Trophoblast cell (in vitro differentiated cells and primary cell): ENCODE data around the gene FXN.

ENCODE experiments used
- DNase-seq, 2 donors: peaks; one replicate each; pipeline ENCODE4 v3.0.0-alpha.2; 2016
- H2AFZ ChIP-seq: 2 replicates; pipeline ENCODE4 v1.6.1; 2013; ENCODE audit warnings: low read length, moderate library complexity, mild to moderate bottlenecking; ENCODE audit not compliant: insufficient read depth, poor library complexity
- H2AK5ac ChIP-seq: 2 replicates; pipeline ENCODE4 v1.6.1; 2013; ENCODE audit warnings: mild to moderate bottlenecking, low read length
- H2BK120ac ChIP-seq: 2 replicates; pipeline ENCODE4 v1.6.1; 2013; ENCODE audit warnings: low read length, mild to moderate bottlenecking, moderate library complexity; ENCODE audit not compliant: insufficient read depth, poor library complexity
- H2BK12ac ChIP-seq: 2 replicates; pipeline ENCODE4 v1.6.1; 2013; ENCODE audit warnings: mild to moderate bottlenecking, low read length, moderate library complexity
- H2BK5ac ChIP-seq: 2 replicates; pipeline ENCODE4 v1.6.1; 2013; ENCODE audit warnings: low read length, low read depth, moderate library complexity, mild to moderate bottlenecking; ENCODE audit not compliant: poor library complexity
- H3K14ac ChIP-seq: 2 replicates; pipeline ENCODE4 v1.6.1; 2013; ENCODE audit warnings: mild to moderate bottlenecking, low read length
- H3K18ac ChIP-seq: 2 replicates; pipeline ENCODE4 v1.6.1; 2013; ENCODE audit warnings: mild to moderate bottlenecking, low read length
- H3K23ac ChIP-seq: 2 replicates; pipeline ENCODE4 v1.6.1; 2013; ENCODE audit warnings: low read length
- H3K27ac ChIP-seq: 2 replicates; pipeline ENCODE4 v1.5.1; 2013; ENCODE audit warnings: low read depth, mild to moderate bottlenecking, inconsistent platforms, low read length, moderate library complexity
- H3K27me3 ChIP-seq: 2 replicates; pipeline ENCODE4 v1.6.1; 2013; ENCODE audit warnings: inconsistent platforms, mild to moderate bottlenecking, low read length, moderate library complexity; ENCODE audit not compliant: insufficient read depth
- H3K36me3 ChIP-seq, 2 experiments: 1 replicate in 1 of 2; 2 replicates in 1 of 2; pipeline ENCODE4 v1.6.1; 2013; ENCODE audit warnings: low read length in 2 of 2, mild to moderate bottlenecking in 2 of 2, moderate library complexity in 1 of 2; ENCODE audit not compliant: insufficient read depth in 2 of 2, control insufficient read depth in 1 of 2
- H3K4ac ChIP-seq: 2 replicates; pipeline ENCODE4 v1.6.1; 2013; ENCODE audit warnings: low read depth, mild to moderate bottlenecking, low read length, moderate library complexity
- H3K4me1 ChIP-seq, 2 experiments: 1 replicate in 1 of 2; 2 replicates in 1 of 2; pipeline ENCODE4 v1.6.1; 2013; ENCODE audit warnings: low read length in 2 of 2, mild to moderate bottlenecking in 2 of 2, moderate library complexity in 1 of 2; ENCODE audit not compliant: insufficient read depth in 2 of 2, control insufficient read depth in 1 of 2
- H3K4me2 ChIP-seq: 2 replicates; pipeline ENCODE4 v1.6.1; 2013; ENCODE audit warnings: inconsistent platforms, mild to moderate bottlenecking, low read length, moderate library complexity
- H3K4me3 ChIP-seq: 2 replicates; pipeline ENCODE4 v1.5.1; 2013; ENCODE audit warnings: mild to moderate bottlenecking, low read depth, low read length, inconsistent platforms
- H3K79me1 ChIP-seq: one replicate; pipeline ENCODE4 v1.6.1; 2013; ENCODE audit warnings: low read length
- H3K79me2 ChIP-seq: 2 replicates; pipeline ENCODE4 v1.6.1; 2013; ENCODE audit warnings: low read length, mild to moderate bottlenecking; ENCODE audit not compliant: control insufficient read depth, insufficient read depth, poor library complexity
- H3K9ac ChIP-seq: 2 replicates; pipeline ENCODE4 v1.6.1; 2013; ENCODE audit warnings: mild to moderate bottlenecking, low read length
- H3K9me3 ChIP-seq: 2 replicates; pipeline ENCODE4 v1.6.1; 2013; ENCODE audit warnings: low read depth, mild to moderate bottlenecking, control low read depth, inconsistent platforms, low read length; ENCODE audit not compliant: insufficient read depth
- H4K12ac ChIP-seq: 2 replicates; pipeline ENCODE4 v1.6.1; 2013; ENCODE audit warnings: low read depth, mild to moderate bottlenecking, low read length, moderate library complexity
- H4K8ac ChIP-seq: 2 replicates; pipeline ENCODE4 v1.6.1; 2013; ENCODE audit warnings: low read depth, mild to moderate bottlenecking, low read length, moderate library complexity
- H4K91ac ChIP-seq: one replicate; pipeline ENCODE4 v1.6.1; 2013; ENCODE audit warnings: low read depth, mild to moderate bottlenecking, low read length, moderate library complexity
- WGBS: extraction: QIAGEN DNeasy Blood & Tissue Kit; methylation state at CpG from one replicate; pipeline ENCODE4 v1.1.7; 2013; ENCODE audit warnings: missing lambda C conversion rate; ENCODE audit not compliant: insufficient read length, insufficient coverage; ENCODE audit errors: extremely low coverage; 5-methylcytosine and 5-hydroxymethylcytosine counted together

The FXN gene

DNA sequence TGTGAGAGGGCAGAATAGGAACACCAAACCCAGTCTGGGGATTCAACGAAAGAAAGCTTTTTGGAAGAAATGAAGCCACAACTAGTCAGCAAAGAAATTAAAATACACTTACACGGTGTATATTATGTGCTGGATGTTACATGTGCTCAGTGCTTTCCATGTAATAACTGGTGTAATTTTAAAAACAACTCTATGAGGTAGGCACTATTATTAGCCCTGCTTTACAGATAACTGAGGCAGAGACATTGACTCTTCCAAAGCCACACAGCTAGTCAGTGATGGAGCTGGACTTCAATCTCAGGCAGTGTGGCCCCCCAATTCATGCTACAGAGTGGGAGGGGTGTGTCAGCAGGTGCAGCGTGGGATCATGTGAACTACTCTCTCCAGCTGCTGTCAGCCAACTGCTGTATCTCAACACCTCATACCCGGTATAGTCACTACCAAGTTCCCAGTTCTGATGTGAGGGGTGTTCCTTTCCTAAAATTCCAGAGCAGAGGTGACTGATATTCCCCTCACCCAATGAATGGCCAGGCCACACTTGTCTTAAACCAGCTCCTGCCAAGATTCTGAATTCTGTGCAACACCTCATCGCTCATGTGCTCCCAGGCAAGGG lies 104.7 kb downstream of the FXN start:
- peaks cover 2 to 4% of the 10 kb centered on the region in 2 experiments for H3K4me1 ChIP-seq
- no CpG with 5 or more reads among the region's 5 CpGs for WGBS
- no peak overlapping the region for H3K4ac ChIP-seq
- peaks cover 0 to 5% of the 10 kb centered on the region in 2 experiments for H3K36me3 ChIP-seq
- no peak overlapping the region for H2AK5ac ChIP-seq
- no peak overlapping the region for H3K4me2 ChIP-seq
- no peak overlapping the region for H3K14ac ChIP-seq
- peaks cover 3% of the 10 kb centered on the region for H3K79me1 ChIP-seq
- H4K12ac ChIP-seq, result no peak overlapping the region
- no peak overlapping the region for H3K4me3 ChIP-seq
- H4K8ac ChIP-seq, result no peak overlapping the region
- peak in 1 of 2 donors; percentile 0 for DNase-seq
- H3K18ac ChIP-seq, result no peak overlapping the region
- no peaks in the 10 kb centered on the region for H3K27me3 ChIP-seq
- no peak overlapping the region for H2BK5ac ChIP-seq
- H2BK12ac ChIP-seq, result no peak overlapping the region
- H3K23ac ChIP-seq, result no peak overlapping the region
- H3K79me2 ChIP-seq, result peaks cover 11% of the 10 kb centered on the region
- H3K9me3 ChIP-seq, result no peaks in the 10 kb centered on the region
- no peak overlapping the region for H2AFZ ChIP-seq
- H2BK120ac ChIP-seq, result no peak overlapping the region
- H4K91ac ChIP-seq, result no peak overlapping the region
- H3K27ac ChIP-seq, result no peak overlapping the region
- no peak overlapping the region for H3K9ac ChIP-seq

DNA sequence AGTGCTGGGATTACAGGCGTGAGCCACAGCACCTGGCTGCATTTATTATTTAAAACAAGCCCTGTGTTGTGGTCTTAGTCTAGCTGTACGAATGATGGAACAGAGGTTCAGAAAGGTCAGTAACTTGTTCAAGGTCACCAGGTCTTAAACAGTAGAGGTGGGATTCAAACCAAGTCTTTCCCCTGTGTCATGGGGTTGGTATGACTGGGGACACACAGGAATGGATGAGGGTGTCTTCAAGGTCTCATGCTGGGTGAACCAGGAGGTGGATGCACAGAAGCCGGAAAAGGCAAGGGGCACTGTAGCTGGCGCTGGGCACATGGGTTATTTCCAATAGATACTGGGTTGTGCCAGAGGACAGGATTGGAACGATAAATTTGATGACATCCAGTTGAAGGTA lies 106.3 kb downstream of the FXN start:
- no peak overlapping the region for H4K91ac ChIP-seq
- H3K9ac ChIP-seq, result no peak overlapping the region
- DNase-seq, result no peak
- no peaks in the 10 kb centered on the region for H3K9me3 ChIP-seq
- H2AFZ ChIP-seq, result no peak overlapping the region
- no peak overlapping the region for H3K18ac ChIP-seq
- no CpG with 5 or more reads among the region's 5 CpGs for WGBS
- H3K4ac ChIP-seq, result peak overlapping the region; percentile 13
- H3K79me2 ChIP-seq, result peaks cover 11% of the 10 kb centered on the region
- no peaks in the 10 kb centered on the region for H3K27me3 ChIP-seq
- H3K23ac ChIP-seq, result no peak overlapping the region
- H3K36me3 ChIP-seq, result peaks cover 0 to 5% of the 10 kb centered on the region in 2 experiments
- peaks cover 3% of the 10 kb centered on the region for H3K79me1 ChIP-seq
- H4K12ac ChIP-seq, result no peak overlapping the region
- H4K8ac ChIP-seq, result no peak overlapping the region
- no peak overlapping the region for H2BK120ac ChIP-seq
- no peak overlapping the region for H2AK5ac ChIP-seq
- peaks cover 1 to 2% of the 10 kb centered on the region in 2 experiments for H3K4me1 ChIP-seq
- no peak overlapping the region for H3K4me2 ChIP-seq
- no peak overlapping the region for H2BK12ac ChIP-seq
- no peak overlapping the region for H3K4me3 ChIP-seq
- no peak overlapping the region for H2BK5ac ChIP-seq
- no peak overlapping the region for H3K27ac ChIP-seq
- no peak overlapping the region for H3K14ac ChIP-seq

DNA sequence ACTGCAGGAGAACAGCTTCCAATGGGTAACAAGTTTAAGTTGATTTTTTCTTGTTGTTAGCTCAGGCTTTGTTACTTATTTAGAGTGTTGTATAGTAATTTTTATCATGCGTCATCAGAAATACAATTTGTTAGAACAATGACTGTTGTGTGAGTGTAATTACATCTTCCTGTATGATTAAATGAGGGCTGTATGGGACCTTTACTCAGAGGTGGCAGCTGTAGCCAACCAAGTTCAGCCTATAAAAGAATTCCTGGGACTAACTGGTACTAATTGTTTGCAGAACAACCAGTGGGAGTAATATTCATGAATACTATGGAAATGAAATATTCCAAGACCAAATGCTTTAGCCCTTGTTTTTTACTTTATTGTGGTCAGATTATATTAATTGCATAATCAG lies 107.7 kb downstream of the FXN start:
- Histone ChIP-seq H4K91ac (no peak overlapping the region), H3K4me2 (no peak overlapping the region), H3K23ac (no peak overlapping the region), H2BK5ac (no peak overlapping the region), H3K4me3 (no peak overlapping the region), H3K79me1 (peaks cover 3% of the 10 kb centered on the region), H2AK5ac (no peak overlapping the region), H3K4me1 (peaks cover 2% of the 10 kb centered on the region in 2 experiments), H3K18ac (no peak overlapping the region), H2AFZ (no peak overlapping the region), H4K8ac (no peak overlapping the region), H3K4ac (no peak overlapping the region), H3K9me3 (no peaks in the 10 kb centered on the region), H4K12ac (no peak overlapping the region), H3K36me3 (peaks cover 0 to 2% of the 10 kb centered on the region in 2 experiments), H3K14ac (no peak overlapping the region), H2BK120ac (no peak overlapping the region), H3K9ac (no peak overlapping the region), H3K27me3 (no peaks in the 10 kb centered on the region), H2BK12ac (no peak overlapping the region), H3K79me2 (peaks cover 10% of the 10 kb centered on the region), H3K27ac (no peak overlapping the region)
- DNase-seq, result no peak
- no CpG with 5 or more reads among the region's 1 CpG for WGBS

DNA sequence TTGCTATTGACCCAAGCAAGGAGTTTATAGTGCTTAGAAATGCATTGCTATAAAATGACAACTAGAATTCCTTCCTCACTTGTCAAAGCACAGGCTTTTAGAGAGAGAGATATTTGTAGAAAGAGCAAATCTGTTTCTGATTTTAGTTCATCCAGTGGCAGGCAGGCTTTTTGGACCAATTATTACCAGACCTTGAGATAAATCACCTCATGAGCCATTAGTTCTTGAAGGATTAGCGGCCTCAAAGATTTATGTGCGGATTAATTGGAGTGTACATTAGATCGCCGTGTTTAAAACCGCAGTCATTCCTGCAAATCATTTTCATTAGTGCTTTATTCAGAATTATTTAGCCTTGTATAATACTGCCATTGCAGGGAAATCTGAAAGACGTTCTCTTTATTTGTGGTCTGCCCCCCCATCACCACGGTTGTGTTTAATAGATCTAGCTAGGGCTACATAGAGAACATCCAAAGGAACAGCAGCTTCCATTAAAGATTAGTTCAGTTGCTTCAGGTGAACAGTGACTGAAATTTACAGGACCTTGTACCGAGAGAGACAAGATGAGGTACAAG lies 109.7 kb downstream of the FXN start:
- Histone ChIP-seq H4K91ac (no peak overlapping the region), H2BK120ac (no peak overlapping the region), H3K79me2 (peaks cover 4% of the 10 kb centered on the region), H3K27ac (no peak overlapping the region), H2BK12ac (no peak overlapping the region), H4K8ac (no peak overlapping the region), H2AK5ac (no peak overlapping the region), H3K14ac (no peak overlapping the region), H3K4ac (no peak overlapping the region), H3K18ac (no peak overlapping the region), H3K9ac (no peak overlapping the region), H3K27me3 (no peaks in the 10 kb centered on the region), H3K4me2 (no peak overlapping the region), H3K4me3 (no peak overlapping the region), H2AFZ (no peak overlapping the region), H3K79me1 (no peaks in the 10 kb centered on the region), H3K36me3 (peaks cover 0 to 2% of the 10 kb centered on the region in 2 experiments), H3K23ac (no peak overlapping the region), H3K9me3 (no peaks in the 10 kb centered on the region), H4K12ac (no peak overlapping the region), H3K4me1 (peaks cover 2 to 3% of the 10 kb centered on the region in 2 experiments), H2BK5ac (no peak overlapping the region)
- no peak for DNase-seq
- no CpG with 5 or more reads among the region's 8 CpGs for WGBS
